ENCODE results near the gene ING5.

ING5 gene

DNA sequence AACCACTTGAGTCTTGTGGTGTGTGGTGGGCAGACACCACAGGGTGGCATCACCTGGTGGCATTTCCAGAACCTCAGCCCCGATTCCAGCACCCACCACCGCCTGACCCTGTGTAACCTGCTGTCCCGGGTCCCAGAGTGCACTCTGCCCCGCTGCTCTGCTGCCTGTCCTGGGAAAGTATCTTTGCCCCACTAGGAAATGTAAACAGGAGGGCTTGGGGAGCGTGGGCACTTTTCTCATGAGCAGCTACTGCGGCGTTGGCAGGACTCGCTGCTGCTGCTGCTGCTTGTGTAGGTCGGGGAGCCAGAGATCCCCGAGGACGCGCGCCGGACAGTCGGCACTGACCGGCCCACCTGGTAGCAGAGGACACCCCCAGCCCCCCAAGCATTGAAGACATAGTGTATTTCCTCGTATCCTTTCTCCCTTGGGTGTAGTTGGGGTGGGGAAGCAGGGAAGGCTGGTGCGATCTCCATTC lies 28.6 kb upstream of the ING5 start:
- no peak for FAIRE-seq

DNA sequence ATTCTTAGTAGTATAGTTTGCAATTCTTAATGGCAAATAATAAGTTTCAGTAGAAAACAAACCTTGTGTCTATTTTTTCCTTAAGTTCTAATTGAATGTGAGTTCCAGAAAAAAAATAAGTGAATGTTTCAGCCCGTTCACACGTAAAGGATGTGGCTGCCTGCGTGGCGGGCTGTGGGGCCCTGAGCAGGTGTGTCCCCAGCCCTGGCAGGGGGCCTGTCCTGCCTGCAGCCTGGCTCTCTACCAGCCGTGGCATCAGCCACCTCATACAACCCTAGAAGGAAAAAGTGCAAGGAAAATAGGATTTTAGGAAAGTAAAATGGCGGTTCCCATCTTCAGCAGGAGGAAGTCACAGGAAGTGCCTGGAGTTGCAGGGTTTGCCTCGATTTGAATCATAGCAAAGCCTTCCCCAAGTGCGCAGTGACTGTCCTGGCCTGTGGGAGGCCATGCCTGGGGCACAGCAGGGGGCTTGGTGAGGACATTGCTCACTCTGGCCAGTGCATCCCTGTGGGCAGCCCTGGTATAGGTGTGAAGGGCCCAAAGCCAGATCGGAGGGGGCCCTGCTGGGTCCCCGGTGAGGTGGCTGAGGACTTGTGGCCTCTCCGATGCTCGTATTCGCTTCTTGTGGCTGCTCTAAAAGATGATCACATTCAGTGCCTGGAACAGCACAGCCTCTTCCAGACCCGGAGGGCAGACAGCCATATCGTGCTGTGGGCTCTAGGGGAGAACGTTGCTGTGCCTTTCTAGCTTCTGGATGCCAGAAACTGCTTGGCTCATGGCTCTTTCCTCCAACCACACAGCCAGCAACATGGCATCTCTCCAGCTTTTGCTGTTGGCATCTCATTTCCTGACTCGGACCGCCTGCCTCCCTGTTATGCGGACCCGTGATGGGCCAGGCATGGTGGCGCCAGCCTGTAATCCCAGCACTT lies 27.8 kb upstream of the ING5 start:
- no peak for FAIRE-seq

DNA sequence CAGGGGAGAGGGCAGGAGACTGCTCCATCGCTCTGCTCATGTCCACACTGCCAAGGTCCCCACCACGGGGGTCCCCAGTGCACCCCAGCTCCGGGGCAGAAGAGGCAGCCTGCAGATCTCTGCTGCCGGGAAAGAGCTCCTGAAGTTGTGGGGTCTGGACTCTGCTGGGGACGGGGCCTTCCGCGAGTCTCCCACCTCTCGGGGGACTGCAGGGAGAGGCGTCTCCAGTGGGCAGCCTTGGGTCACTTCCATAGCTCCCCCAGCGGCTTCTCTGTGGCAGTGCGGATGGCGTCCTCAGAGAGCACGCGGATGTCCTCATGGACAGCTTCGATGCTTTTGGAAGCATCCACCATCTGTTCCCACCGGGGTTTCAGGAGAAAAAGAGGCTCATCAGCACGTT lies 26.0 kb upstream of the ING5 start:
- FAIRE-seq: no peak

DNA sequence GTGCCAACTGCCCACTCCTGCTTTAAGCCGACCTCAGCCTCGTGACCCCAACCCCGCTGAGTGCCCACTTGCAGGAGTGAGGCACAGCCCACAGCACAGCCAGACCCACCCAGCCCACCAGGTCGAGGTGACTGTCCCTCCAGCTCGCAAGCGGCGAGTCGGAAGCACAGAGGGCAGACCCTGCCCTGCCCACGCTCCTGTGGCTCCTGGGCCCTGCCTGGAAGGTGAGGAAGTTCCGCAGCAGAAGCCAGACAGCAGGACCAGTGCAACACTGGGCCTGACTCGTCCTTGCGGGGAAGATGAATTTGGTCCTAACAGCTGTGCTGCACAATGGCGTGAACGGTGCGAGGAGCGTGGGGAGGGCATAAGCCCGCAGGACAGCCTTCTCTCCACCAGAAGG lies 25.2 kb upstream of the ING5 start:
- FAIRE-seq: no peak

DNA sequence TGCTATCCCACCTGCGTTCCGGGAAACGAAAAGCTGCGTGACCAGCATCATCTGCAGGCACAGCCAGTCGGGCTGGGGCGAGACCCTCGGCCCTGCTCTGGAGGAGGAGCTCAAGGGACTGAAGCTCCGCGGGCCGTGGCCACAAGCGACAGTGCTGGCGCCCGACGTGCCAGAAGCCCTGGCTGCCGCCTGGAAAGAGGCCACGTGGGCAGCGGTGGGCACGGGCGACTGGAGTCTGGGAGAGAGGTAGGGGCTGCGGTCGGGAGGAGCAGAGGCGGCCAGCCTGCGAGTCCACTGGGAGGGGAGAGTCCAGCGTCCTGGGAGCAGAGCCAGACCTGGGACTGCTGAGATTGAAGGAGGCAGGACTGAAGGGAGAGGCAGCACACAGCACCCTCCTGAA lies 24.4 kb upstream of the ING5 start:
- FAIRE-seq: no peak

DNA sequence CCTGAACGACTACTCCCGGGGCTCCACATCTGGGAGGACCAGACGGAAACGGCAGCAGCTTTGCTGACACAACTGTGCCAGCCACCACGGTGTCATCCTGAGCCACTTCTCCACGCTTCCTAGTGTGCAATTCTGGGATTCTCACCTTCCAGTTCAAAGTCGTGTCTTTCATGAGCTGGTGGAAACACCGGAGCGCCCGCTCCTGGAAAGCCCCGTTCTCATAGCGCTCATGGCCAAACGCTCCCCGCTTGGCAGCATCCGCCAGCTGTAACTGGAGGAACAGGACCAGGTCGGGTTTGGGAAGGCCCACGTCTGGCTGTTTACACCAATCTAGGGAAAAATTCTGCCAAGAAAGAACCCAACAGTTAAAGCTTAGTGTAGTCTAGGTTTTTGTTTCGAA lies 23.5 kb upstream of the ING5 start:
- no peak for FAIRE-seq

DNA sequence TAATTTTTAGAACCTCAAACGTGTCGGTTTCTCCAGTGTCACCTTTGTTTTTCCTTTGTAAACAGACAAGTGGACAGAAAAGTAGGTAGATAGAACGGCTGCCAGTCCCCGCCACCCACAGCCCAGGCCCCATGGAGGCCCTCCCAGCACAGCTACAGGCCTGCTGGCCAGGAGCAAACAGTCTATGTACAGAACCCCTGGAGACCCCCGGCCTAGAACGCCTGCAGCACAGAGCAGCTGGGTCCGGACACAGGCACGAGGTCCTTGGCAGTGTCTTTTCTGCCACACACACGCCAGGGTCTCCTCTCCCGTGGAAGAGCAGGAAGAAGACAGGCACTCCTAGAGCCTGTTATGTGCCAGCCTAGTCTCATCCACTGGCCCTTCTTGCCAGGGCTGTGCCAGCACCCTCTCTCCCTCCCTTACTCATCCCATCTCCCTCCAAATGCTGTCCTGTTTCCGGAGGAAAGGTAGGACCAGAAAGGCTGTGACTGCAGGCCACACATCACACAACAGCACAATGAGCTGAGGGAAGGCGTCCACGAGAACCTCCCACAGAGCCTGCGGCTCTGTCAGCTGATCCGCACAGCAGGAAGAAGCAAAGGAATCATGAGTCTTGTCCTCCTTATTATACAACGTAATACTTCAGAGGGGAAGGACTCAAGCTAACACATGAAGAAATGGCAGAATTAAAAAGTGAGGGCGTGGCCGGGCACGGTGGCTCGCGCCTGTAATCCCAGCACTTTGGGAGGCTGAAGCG lies 22.9 kb upstream of the ING5 start:
- FAIRE-seq: no peak

DNA sequence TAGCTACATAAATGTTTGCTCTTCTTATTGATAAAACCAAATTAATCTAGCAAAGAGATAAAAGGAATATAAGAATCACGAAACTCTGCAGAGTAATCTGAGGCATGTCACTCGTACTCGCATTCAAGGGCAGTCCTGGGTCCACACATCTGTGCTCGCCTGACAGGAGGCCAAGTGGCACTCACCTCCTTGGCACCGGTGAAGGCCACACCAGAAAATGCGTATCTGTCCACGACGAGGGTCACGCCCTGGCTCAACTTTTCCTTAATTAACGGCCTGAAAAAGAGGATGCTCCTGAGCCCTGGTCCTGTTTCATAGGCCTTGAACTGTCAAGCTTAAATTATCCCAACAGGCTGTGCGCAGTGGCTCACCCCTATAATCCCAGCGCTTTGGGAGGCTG lies 21.8 kb upstream of the ING5 start:
- FAIRE-seq: no peak

DNA sequence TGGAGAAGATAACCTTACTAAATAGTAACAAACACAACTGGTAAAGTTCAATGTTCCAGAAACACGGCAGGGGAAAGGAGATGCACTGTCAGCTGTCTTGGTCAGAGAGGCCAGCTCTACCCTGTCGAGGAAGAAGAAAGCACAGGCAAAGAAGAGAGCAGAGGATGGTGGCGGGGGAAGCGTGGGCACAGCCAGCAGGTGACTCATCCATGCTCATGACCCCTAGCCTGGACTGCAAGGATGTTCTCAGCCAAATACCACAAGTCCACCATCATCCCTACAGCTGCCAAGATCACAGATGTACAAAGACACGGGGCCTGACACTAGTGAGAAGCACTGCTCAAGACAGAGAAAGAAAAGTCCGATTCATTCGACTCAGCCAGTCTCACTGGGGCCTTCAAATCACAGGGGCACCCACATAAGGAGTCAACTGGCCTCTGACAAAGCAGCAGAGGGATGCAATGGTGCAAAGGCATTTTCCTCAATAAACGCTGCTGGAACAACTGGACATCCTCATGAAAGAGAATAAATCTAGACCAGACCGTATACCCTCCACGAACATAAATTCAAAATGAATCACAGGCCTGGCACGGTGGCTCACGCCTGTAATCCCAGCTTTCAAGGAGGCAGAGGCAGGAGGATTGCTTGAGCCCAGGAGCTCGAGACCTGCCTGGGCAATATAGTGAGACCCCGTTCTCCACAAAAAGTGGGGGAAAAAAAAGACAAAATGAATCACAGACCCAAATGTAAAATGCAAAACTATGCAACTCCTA lies 20.8 kb upstream of the ING5 start:
- no peak for FAIRE-seq

DNA sequence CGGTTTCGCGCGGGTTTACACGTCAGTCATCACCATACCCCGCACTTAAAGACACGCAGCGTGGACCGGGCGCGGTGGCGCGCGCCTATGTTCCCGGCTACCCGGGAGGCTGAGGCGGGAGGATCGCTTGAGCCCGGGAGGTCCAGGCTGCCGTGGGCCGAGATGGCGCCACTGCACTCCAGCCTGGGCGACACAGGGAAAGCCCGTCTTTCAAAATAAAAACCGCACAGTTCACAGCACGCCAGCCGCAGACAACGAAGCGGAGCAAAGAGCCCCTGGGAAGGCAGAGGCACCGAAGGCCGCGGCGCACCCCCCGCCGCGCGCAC lies 15.6 kb upstream of the ING5 start:
- no peak for FAIRE-seq

DNA sequence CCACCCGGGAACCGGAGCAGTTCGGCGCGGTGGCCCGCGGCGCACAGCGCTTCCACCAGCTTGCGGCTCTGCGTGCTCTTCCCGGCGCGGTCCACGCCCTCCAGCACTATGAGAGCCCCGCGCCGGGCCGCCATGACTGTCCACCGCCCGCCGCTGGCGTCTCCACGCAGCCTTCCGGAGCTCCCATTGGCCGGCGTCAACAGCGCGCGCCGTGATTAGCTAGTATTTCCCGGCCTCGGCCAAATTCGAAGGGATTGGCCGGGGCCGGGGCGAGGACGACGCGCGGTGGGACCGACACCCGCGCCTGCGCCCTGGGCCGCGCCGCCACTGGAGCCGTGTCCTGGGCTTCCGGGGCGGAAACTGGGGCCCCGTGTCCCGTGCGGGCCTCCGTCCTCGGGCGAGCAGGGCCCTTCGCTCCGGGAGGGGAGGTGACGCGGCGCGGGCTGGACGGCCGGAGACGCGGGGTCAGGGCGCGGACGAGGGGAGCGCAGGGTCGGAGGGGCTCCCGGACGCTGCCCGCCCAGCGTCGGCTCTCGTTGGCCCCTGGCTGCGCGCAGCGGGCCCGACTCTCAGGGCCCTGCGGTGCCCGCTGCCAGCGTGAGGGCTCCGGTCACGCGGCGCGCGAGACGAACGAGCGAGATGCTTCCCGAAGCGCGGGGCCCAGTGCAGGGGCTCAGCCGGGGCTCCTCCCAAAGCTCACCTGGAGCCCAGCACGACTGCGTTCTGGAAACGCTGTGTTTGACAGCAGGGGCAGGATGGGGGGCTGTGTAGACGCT lies 15.0 kb upstream of the ING5 start, which contains the start of gene DTYMK:
TSS of gene DTYMK (minus strand) at position 166 of the 776 bp plus-strand sequence. CDS start at position 134, 32 bp downstream.
- FAIRE-seq: no peak

DNA sequence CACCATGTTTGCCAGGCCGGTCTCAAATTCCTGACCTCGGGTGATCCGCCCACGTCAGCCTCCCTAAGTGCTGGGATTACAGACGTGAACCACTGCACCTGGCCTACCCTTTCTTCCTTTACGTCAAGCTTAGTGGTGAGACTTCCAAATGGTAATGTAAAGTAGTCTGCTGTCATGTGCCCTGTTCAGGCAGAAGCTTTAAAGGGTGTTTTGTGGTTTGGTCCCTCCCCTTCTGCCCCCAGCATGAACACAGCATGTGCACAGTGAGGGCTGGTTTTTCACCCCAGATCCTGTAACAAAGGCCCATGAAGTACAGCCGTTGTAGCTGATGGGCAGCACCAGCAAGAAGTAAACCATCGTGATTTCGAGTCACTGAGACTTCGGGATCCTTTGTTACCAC lies 12.5 kb upstream of the ING5 start:
- no peak for FAIRE-seq

DNA sequence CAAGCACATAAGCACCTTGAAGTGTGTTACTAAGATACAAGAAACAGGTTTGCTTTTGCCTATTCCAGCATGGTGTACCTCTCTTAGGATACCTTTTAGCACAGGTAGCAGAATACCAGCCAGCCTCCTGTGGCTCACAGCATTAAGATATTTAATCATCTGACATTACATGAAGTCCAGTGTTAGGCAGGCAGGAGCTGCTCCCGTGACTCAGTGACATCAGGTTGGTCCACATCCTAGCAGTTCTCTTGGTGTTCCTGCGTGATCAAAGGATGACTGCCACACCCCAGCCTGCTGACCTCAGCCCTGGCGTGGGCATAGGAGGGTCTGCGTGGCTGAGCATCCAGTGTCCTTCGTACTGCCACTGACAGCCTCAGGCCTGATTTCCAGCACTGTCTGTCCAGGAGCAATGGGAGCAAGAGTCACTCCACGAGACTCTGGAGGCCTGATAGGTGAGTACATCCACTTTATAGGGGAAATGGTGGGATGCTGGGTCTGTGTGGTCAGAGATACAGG lies 11.6 kb upstream of the ING5 start:
- FAIRE-seq: no peak

DNA sequence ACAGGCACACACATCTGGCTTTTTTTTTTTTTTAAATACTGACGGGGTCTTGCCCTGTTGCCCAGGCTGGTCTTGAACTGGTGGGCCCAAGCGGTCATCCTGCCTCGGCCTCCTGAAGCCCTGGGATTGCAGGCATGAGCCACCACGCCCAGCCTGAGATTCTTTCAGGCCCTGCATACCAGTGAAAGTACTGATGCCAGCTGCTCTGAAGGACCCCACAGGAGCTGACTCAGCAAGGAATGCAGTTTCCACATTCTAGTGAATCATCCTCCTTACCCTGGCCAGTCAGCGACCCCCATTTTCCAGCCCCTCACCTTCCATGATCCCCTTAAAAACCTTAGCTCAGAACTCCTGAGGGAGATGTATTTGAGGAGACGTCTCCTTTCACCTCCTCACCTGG lies 9.4 kb upstream of the ING5 start:
- FAIRE-seq: no peak

DNA sequence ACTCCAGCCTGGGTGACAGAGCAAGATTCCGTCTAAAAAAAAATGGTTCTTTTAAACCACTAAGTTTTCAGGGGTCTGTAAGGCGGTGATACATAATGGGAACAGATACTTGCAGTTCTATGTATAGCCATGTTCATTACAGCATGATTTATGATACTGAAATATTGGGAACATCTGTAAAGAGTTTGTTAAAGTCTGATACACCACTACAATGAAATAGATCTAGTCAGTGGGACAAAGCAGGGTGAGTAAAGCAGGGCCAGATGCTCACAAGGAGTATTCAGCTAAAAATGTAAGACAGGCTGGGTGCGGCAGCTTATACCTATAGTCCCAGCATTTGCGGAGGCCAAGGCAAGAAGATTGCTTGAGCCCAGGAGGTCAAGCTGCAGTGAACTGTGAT lies 6.2 kb upstream of the ING5 start:
- FAIRE-seq: no peak

DNA sequence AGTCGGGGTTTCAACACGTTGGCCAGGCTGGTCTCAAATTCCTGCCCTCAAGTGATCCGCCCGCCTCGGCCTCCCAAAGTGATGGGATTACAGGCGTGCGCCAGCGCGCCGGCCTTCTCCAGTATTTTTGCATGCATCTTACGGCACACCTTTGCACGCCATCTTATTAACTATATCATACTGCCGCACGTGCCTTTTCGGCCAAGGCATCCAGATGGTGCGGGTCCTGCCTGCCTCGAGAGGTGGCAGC lies 765 bp upstream of the ING5 start:
- peak; percentile 42 for FAIRE-seq

DNA sequence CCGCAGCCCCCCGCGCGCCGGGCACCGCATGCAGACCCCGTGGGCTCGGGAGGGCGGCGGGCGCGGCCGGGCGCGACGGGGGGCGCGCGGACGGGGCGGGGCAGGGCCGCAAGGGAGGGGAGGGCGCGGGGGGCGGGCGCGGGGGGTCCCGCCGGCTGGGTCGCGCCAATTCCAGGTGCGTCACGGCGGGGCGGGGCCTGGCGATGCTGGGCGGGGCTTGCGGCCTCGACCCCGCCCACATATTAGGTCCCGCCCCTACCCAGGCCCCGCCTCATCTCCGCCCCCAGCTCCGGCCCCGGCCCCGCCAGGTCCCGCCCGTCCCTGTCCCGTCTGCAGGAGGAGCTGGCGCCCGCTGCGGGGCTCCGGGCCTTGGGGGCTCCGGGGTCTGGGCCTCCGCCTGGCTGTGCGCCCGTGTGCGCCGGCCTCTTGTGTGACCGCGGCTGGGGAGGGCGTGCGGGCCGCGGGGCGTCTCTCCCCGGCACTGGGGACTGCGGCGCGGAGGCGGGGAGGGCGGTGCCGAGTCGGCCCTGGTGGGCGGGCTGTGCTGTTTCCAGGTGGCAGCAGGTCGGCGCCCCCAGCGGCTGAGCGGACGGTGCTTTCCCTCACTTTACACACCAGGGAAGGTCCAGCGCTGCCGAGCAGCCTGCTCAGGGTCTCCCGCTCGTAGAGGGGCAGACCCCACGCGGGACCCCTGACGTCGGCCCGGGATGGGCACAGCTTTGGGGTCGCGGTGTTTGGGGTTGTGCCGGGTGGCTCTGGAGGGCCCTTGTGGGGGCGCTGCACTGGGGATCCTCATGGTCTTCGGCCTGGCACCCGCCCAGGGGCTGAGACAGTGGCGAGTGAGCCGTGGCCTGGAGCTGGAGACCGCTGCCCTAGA lies 554 bp downstream of the ING5 start:
- FAIRE-seq: no peak

DNA sequence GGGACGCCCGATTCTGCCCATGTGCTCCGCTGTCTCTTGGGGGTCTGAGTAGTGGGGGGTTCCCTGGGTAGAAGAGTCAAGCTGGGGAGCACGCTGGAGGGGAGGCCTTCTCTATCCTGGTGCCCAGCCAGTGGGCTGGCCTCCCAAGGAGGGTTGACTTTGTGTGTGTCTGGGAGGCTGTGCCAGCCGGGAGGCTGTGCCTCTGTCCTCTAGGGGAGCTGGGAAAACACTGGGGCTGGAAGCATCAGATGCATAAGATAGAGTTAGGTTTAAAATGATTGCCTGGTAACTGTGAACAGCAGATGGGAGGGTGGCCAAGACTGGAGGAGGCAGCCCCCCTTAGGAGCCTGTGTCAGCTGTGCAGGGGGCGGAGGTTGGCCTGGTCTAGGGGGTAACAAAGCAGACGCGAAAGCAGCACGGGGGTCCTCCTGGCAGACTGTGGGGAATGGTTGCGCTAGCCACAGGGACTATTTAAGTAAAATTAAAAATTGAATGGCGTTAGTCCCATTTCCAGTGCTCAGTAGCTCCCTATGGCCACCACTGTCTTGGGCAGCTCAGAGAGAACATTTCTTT lies 1.3 kb downstream of the ING5 start:
- FAIRE-seq: no peak

DNA sequence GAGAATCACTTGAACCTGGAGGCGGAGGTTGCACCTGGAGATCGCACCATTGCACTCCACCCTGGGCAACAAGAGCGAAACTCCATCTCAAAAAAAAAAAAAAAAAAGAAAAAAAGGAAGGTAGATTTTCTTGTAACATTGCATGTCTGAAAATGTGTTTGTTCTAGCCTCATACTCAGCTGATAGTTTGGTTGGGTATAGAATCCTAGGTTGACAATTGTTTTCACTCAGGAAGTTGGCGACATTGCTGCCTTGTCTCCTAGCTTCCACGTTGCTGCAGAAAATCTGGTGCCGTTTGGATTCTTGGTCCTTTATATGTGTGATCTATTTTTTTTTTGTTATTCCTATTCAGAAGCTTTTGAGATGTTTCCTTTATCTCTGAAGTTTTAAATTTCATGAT lies 4.7 kb downstream of the ING5 start:
- no peak for FAIRE-seq

DNA sequence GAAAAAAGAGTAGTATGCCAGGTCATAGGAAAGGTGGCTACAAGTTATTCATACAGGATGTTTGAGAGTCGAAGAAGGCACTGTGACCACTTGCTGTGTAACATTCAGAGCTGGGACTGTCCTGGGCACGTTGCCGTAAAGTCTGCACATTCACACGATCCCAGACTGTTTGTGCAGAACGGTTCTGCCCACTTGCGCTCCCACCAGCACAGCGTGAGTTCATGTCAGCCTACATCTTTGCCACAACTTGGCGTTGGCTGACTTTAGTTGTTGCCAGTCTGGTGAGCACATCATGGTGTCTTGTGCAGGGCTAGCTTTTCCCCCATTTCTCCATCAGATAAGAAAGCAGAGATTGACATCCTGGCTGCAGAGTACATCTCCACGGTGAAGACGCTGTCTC lies 7.0 kb downstream of the ING5 start:
- FAIRE-seq: no peak

DNA sequence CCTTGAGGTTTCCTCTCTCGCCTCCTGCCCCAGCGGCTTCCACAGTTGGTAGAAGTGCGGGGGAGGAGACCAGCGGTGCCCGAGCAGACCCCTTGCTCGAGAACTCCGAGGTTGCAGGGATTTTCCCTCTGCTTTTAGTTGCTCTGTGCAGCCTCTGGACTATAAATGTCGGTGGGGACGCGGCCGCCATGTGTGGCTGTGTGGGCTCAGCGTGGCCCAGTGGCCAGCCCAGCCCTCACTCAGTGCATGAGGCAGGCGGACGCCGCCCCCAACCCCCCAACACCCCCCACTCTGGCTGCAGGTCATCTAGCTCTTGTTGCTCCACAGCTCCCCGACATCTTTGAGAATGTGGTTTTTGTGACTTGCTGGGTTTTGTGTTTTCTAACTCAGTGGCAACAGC lies 17.3 kb downstream of the ING5 start:
- FAIRE-seq: no peak

All from G401.6 (cell line).